ENCODE results near the gene VANGL1. TPM values are rescaled to one million over a fixed set of nuclear protein-coding genes. Genes with fewer than 3 reads are reported as not detected.

VANGL1 gene
- total RNA-seq, 2 experiments from 2014 or later = 1.1 to 1.8 TPM

DNA sequence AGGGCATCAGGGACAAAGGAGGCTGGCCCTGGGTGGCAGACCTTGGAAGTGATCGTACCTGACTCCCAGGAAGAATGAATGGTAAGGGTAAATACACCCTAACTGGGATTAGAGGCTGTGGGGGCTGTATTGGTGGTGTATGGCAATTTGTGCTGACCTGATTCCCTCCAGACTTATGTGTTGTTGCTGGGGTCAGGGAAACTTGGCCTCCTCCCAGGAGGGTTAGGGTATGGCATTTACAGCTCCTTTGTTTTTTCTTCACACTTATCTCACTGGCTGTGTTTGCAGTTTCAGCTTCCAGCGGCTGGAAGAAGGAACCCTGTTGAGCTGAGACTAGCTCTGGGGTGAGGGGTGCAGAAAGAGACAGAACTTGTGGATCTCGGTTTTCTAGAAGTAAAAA lies 8.2 kb downstream of the VANGL1 start:
- Mint-ChIP-seq H3K36me3 (ENCODE audit: low read depth) (no peaks in the 10 kb centered on the region), H3K27ac (no peak overlapping the region), H3K9me3 (no peaks in the 10 kb centered on the region), H3K4me3 (no peak overlapping the region), H3K27me3 (peaks cover 2% of the 10 kb centered on the region), H3K4me1 (ENCODE audit: low read depth) (peaks cover 2% of the 10 kb centered on the region)
- H3K27ac ChIP-seq (ENCODE audit: low read depth in 1 of 2, low read length in 2 of 2) = no peak overlapping the region
- ChIA-PET POLR2A (no interaction called here), CTCF (no interaction called here)
- H3K27me3 ChIP-seq (ENCODE audit: control insufficient read depth in 1 of 2, insufficient read depth in 2 of 2, low read length in 2 of 2) = no peaks in the 10 kb centered on the region
- no peaks in the 10 kb centered on the region for H3K36me3 ChIP-seq (ENCODE audit: insufficient read depth, low read length)
- no peak overlapping the region for H3K4me3 ChIP-seq (ENCODE audit: low read length)
- H3K4me1 ChIP-seq (ENCODE audit: insufficient read depth, low read length) = peaks cover 3% of the 10 kb centered on the region
- intact Hi-C loops (cut with DNase I, micrococcal nuclease) = no loop called here
- no peak for ATAC-seq (ENCODE audit: poor library complexity)
- no peaks in the 10 kb centered on the region for H3K9me3 ChIP-seq (ENCODE audit: control insufficient read depth in 1 of 2, insufficient read depth in 1 of 2, low read length in 2 of 2)
- TF ChIP-seq, protein P1, sequence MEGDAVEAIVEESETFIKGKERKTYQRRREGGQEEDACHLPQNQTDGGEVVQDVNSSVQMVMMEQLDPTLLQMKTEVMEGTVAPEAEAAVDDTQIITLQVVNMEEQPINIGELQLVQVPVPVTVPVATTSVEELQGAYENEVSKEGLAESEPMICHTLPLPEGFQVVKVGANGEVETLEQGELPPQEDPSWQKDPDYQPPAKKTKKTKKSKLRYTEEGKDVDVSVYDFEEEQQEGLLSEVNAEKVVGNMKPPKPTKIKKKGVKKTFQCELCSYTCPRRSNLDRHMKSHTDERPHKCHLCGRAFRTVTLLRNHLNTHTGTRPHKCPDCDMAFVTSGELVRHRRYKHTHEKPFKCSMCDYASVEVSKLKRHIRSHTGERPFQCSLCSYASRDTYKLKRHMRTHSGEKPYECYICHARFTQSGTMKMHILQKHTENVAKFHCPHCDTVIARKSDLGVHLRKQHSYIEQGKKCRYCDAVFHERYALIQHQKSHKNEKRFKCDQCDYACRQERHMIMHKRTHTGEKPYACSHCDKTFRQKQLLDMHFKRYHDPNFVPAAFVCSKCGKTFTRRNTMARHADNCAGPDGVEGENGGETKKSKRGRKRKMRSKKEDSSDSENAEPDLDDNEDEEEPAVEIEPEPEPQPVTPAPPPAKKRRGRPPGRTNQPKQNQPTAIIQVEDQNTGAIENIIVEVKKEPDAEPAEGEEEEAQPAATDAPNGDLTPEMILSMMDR (IDR thresholded peaks at IDR 0.05) = no peak
- DNase-seq = no peak

DNA sequence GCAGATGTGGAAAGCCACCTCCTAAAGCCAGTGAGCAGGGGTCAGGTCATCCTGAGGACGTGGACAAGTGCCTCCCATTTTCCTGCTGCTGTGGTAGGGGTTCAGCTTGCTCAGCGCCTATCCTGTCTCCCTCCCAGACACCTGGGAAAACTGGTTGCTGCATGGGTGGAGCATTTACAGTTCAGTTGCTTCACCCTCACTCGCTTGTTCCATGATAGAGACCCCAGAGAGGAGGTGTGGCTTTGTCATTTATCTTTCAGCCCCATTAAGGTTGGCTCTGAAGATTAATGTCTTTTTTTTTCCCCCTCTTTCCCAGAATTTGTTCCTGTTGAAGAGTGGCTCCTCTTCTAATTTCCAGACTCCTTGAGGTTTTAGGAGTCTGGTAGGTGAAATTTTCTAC lies 9.2 kb downstream of the VANGL1 start:
- Mint-ChIP-seq H3K27ac (no peak overlapping the region), H3K27me3 (no peaks in the 10 kb centered on the region), H3K9me3 (no peaks in the 10 kb centered on the region), H3K4me3 (no peak overlapping the region), H3K36me3 (ENCODE audit: low read depth) (no peaks in the 10 kb centered on the region), H3K4me1 (ENCODE audit: low read depth) (peaks cover 10% of the 10 kb centered on the region)
- Histone ChIP-seq H3K4me3 (ENCODE audit: low read length) (no peak overlapping the region), H3K4me1 (ENCODE audit: insufficient read depth, low read length) (peaks cover 3% of the 10 kb centered on the region), H3K27me3 (ENCODE audit: control insufficient read depth in 1 of 2, insufficient read depth in 2 of 2, low read length in 2 of 2) (no peaks in the 10 kb centered on the region), H3K9me3 (ENCODE audit: control insufficient read depth in 1 of 2, insufficient read depth in 1 of 2, low read length in 2 of 2) (no peaks in the 10 kb centered on the region), H3K36me3 (ENCODE audit: insufficient read depth, low read length) (no peaks in the 10 kb centered on the region), H3K27ac (ENCODE audit: low read depth in 1 of 2, low read length in 2 of 2) (no peak overlapping the region)
- CTCF ChIA-PET = no interaction called here
- POLR2A ChIA-PET = no interaction called here
- DNase-seq = no peak
- intact Hi-C loops (cut with DNase I, micrococcal nuclease) = no loop called here
- TF ChIP-seq, protein P1 (IDR thresholded peaks at IDR 0.05) = no peak
- no peak for ATAC-seq (ENCODE audit: poor library complexity)

DNA sequence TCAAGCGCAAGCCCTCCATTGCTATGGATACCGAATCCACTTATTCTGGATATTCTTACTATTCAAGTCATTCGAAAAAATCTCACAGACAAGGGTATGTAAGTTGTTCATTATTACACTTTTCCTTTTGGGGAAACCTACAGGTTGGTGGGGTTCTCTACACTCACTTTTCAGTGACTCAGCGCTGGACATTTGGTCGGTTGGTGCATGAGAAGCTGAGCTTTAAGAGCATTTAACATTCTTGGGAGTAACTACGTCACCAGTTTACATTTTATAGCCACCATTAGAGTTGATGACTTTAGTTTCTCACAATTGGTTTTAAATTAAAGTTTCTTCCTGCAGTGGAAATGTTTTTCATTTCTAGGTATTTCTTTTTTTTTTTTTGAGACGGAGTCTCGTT lies 9.6 kb downstream of the VANGL1 start:
- Mint-ChIP-seq H3K9me3 (no peaks in the 10 kb centered on the region), H3K27ac (no peak overlapping the region), H3K27me3 (no peaks in the 10 kb centered on the region), H3K4me3 (no peak overlapping the region), H3K36me3 (ENCODE audit: low read depth) (no peaks in the 10 kb centered on the region), H3K4me1 (ENCODE audit: low read depth) (peaks cover 10% of the 10 kb centered on the region)
- POLR2A ChIA-PET = no interaction called here
- intact Hi-C loops (cut with DNase I, micrococcal nuclease) = no loop called here
- TF ChIP-seq, protein P1 (IDR thresholded peaks at IDR 0.05) = no peak
- no peaks in the 10 kb centered on the region for H3K9me3 ChIP-seq (ENCODE audit: control insufficient read depth in 1 of 2, insufficient read depth in 1 of 2, low read length in 2 of 2)
- H3K27ac ChIP-seq (ENCODE audit: low read depth in 1 of 2, low read length in 2 of 2) = no peak overlapping the region
- H3K4me3 ChIP-seq (ENCODE audit: low read length) = no peak overlapping the region
- CTCF ChIA-PET = no interaction called here
- no peaks in the 10 kb centered on the region for H3K36me3 ChIP-seq (ENCODE audit: insufficient read depth, low read length)
- DNase-seq (no peak), ATAC-seq (ENCODE audit: poor library complexity) (no peak)
- peaks cover 3% of the 10 kb centered on the region for H3K4me1 ChIP-seq (ENCODE audit: insufficient read depth, low read length)
- H3K27me3 ChIP-seq (ENCODE audit: control insufficient read depth in 1 of 2, insufficient read depth in 2 of 2, low read length in 2 of 2) = no peaks in the 10 kb centered on the region

Data from CD4-positive, alpha-beta T cell (primary cell).